Fibroblast of skin of right quadriceps (primary cell): ENCODE measurements around the gene AVPR1B.
"Not testable (repeated sequence)": the region's sequence is repeated elsewhere in the genome, so short reads cannot be mapped to it uniquely, and the experiment has no call there.

Source experiments
- DNase-seq: peaks from one replicate; pipeline ENCODE4 v3.0.0-alpha.2; 2013

Gene AVPR1B

GRCh38 chr1:206080026-206080820, 37.0 kb downstream of the AVPR1B start:
- no peak for DNase-seq

DNA sequence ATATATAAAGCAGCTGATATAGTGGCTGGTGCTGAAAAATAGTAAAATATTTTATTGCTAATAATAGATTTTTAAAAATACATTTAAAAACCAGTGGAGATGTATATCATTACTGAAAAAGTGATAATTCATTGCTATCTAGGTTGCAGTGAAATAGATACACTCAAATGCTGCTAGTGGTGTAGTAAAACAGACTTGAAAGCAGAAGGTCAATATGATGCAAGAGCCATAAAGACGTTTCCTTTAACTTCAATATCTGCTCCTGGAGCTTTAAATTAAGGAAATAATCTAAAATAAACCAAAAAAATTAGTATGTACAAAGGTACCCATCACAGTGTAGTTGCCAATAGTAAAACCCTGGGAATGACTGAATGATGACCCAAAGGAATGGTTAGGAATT, 38.1 kb downstream of the AVPR1B start:
- DNase-seq: no peak

DNA sequence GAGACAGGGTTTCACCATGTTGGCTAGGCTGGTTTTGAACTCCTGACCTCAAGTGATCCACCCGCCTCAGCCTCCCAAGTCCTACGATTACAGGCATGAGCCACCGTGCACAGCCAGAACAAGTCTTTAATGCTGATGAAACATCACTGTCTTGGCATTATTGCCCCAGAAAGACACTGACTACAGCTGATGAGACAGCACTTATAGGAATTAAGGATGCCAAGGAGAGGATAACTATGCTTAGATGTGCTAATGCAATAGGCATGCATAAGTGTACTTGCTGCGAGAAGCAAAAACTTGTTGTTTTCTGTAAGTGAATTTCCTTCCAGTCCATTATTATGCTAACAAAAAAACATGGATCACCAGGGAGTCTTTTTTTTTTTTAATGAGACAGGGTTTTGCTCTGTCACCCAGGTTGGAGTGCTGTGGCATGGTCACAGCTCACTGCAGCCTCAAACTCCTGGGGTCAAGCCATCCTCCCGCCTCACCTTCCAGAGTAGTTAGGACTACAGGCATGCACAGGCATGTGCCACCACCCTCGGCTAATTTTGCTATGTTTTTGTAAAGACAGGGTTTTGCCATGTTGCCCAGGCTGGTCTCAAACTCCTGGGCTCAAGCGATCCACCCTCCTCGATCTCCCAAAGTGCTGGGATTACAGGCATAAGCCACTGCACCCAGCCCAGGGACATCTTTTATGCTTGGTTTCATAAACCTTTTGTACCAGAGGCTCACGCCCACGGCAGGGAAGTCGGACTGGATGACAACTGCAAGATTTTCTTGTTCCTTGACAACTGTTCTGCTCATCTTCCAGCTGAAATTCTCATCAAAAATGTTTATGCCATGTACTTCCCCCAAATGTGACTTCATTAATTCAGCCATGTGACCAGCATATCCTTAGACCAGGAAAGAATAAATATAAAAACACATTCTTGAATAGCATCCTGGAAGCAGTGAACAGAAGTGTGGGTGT, 41.1 kb downstream of the AVPR1B start:
- DNase-seq: peak; percentile 15

- no peak for DNase-seq
These were observed 42.3 kb downstream of the AVPR1B start for GRCh38 chr1:206074839-206075238.

GRCh38 chr1:206070627-206071304, 46.4 kb downstream of the AVPR1B start:
- DNase-seq: no peak

- DNase-seq: no peak
These were observed 48.9 kb downstream of the AVPR1B start for GRCh38 chr1:206068314-206068713.

DNA sequence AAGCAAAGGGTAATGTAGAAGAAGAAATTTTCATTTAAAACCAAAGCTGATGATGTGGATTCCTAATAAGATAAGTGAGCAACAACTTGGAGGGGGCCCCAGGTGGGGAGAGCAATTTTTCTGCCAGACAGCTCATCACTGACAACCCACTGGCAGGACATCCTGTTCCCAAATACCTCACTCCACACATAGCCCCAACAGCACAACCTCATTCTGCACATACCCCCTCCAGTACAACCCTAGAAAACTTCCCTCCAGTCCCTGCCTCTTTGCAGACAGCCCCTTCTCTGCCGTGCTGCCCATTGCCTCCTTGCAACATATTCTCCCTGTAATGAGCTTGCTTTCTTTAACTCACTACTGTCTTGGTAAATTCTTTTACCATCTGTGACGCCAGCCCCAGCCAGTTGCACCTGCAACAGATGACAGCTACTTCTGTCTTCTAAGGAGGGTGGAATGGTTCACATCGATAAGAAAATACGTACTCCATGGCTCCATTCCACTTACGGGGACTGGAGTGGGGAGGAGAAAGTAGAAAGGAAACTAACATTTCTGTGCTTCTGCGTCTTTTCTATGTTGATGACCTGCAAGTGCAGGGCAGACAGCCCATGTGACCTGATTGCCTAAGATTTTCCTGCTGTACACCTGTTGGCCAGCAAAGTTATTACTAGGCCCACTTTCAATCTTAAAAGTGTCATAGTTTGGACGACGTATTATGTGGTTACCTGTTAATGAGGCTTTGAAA, 49.5 kb downstream of the AVPR1B start:
- no peak for DNase-seq

DNA sequence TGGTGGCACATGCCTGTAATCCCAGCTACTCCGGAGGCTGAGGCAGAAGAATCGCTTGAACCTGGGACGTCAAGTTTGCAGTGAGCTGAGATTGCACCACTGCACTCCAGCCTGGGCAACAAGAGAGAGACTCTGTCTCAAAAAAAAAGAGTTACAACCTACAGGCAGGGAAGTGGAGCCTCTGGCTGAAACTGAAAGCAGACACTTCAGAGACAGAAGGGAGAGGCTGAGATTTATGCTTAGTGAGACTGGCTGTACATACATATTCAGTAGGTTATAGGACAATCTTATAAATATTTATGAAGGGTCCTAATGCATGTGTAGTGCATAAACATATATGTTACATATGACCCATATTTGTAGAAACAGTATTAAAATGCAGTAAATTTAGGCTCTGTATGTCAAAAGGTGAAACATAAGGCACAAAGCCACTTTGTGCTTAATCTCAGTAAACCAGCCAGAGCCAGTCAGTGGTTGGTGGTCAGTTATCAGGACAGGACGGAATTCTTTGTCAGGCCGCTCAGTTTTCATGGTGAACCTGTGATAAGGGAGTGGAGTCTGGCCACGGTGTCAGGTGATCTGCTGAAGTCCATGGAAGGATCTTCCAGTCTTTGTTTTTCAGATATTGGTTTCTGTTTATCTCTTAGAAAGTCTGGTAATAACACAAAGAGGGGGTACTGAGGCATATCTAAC, 50.6 kb downstream of the AVPR1B start:
- DNase-seq: no peak

DNA sequence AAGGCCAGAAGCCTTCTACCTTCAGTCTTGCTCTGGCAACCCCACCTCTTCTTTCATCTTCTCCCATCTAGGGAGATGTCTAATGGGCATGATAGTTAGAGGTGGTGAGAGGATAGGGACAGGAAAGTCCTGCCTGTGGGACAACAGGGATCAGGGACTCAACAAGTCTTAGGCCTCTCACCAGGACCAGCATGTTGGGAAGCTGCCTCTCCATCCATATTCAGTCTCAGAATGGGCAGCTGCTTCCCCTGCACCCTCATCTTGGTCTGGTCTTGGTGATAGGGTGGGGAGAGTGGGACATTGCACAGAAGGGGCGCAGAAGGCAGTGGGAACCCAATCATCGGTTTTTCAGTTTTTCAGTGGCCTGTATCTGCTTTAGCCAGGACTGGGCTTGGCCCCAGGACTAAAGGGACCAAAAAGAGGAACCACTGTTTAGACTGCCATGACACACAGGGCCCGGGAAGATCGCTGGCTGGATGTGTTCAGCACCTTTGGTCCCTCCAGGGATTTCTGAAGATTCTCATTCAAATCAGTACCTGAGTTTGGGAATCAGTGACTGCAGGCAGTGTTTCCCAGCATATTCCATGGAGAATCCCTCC, 51.5 kb downstream of the AVPR1B start:
- no peak for DNase-seq

DNA sequence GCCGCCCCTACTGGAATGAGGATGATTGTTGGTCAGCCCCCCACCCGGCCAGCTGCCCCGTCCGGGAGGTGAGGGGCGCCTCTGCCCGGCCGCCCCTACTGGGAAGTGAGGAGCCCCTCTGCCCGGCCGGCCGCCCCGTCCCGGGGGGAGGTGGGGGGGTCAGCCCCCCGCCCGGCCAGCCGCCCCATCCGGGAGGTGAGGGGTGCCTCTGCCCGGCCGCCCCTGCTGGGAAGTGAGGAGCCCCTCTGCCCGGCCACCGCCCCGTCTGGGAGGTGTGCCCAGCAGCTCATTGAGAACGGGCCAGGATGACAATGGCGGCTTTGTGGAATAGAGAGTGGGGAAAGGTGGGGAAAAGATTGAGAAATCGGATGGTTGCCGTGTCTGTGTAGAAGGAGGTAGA, 52.7 kb downstream of the AVPR1B start:
- not testable (repeated sequence) for DNase-seq

DNA sequence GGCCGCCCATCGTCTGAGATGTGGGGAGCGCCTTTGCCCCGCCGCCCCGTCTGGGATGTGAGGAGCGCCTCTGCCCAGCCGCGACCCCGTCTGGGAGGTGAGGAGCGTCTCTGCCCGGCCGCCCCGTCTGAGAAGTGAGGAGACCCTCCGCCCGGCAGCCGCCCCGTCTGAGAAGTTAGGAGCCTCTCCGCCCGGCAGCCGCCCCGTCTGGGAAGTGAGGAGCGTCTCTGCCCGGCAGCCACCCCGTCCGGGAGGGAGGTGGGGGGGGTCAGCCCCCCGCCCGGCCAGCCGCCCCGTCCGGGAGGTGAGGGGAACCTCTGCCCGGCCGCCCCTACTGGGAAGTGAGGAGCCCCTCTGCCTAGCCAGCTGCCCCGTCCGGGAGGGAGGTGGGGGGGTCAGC, 53.2 kb downstream of the AVPR1B start:
- DNase-seq: not testable (repeated sequence)

- DNase-seq: no peak
These were observed 54.7 kb downstream of the AVPR1B start for GRCh38 chr1:206062464-206062863.

DNA sequence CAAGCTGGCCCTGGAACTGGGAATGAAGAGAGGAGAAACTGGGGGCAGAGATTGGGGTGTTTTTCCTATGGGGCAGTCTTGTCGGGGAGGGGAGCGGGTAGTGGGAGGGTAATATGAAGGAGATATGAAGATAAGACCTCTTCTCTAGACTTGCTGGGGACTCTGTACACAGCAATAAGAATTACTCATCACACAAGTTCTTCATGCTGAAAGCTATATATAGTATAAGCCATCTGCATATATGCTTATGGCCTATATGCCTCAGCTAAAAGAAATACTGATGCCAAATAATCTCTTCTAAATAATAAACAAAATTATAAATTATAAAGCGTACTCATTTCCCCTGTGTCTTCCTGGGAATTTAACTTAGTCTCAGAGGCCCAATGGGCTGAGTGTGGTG, 56.3 kb downstream of the AVPR1B start:
- DNase-seq: no peak
